GM19397 (cell line): ENCODE results near the gene ADCY7.

Experiments used
- ATAC-seq: cut with Tn5 transposase; IDR thresholded peaks from one replicate; pipeline ENCODE4 v1.9.1; 2021; ENCODE audit warnings: mild to moderate bottlenecking, moderate library complexity; ENCODE audit not compliant: unreplicated experiment

Gene ADCY7

DNA sequence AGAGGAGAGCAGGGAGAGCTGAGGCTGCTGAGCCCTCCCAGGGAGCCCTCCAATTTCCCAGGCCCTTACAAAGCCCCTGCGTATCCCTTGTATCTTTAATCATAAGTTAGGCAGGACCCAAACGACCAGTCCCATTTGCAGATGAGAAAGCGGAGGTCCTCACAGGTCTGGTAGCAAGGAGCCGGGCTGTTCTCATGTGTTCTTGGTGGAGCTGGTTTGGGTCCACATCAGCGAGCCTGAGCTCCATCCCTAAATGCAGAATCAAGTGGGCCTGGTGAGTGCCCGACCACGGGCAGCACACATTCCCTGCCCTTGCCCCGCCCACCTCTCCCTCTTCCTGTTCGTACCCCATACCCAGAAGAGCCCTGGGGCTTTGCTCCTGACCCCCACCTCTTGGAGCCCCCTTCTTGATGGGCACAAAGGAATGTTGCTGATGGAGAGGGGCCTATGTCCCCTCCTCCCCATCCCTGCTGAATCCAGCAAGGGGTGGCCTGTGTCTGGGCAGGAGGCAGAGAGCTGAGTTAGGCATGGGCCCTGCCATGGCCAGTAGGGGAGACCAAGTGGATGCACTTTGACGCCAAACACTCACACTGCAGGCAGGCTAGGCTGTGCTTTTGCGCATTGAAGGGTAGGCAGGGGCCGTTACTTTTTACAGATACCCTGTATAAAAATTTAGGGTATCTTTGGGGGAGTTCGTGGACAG, 18.3 kb upstream of the ADCY7 start:
- no peak for ATAC-seq

DNA sequence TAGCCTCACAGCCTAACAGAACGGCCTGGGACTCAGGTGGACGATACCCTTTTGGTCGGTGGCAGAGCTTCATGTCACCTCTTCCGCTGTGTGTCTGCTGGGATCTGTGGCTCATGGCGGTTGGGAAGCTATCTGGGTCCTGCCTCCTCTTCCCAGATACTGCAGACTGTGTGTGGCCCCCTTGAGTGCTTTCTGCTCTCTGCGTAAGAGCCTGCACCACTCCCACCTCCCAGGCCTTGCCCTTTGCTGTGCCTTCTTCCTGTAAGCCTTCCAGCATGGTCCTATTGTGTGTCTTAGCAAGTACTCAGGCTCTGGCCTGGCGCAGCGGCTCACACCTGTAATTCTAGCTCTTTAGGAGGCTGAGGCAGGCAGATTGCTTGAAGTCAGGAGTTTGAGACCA, 17.5 kb upstream of the ADCY7 start:
- no peak for ATAC-seq

DNA sequence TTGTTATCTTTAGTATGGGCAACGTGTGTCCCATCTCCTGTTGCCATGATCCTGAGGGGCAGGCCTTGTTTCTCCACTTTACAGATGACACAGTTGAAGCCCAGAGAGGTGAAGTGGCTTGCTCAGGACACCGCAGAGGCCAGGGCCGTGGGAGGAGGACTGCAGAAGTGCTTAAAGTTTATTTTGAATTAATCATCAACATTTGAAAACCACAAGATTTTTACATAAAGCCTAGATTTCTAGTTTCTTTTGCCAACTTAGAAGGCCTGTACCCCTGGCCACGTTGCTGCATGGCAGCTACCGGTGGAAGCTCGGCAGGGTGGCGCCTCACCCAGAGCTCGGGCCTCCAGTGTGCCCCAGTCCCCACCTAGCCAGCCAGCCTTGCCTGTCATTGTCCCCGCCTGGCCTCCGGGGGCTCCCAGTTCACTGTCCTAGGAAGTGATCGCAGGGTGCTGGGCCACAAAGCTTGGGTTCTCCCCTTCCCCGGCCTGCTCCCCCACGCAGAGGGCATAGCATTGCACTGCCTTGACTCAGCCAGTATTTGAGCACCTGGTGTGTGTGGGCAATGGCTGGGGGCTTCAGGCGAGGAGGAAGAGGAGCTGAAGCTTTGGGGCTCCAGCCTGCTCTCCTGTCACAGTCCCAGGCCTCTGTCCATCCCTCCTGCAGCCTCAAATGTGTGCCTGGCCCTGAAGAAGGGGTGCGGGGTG, 14.8 kb upstream of the ADCY7 start:
- no peak for ATAC-seq

DNA sequence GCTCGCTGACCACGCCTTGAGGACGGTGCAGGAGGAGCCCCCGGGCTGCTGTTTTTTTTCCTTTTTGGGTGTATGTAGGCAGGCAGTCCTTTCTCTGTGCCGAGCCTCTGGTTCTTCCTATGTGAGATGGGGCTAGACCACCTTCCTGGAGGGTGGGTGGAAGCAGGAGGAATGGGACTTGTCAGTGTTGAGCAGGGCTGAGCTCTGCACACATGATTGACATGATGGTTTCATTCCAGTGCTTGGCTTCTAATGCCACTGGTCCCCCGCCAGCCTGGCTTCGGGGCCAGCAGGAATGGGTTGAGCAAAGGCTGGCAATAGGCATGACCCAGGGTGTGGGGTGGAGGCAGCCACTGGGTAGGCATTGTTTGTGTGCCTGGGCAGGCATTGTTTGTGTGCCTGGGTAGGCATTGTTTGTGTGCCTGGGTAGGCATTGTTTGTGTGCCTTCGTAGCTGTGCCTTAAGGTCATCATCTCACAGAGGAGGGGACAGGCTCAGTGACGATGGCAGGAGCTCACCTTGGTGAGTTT, 14.2 kb upstream of the ADCY7 start:
- no peak for ATAC-seq

DNA sequence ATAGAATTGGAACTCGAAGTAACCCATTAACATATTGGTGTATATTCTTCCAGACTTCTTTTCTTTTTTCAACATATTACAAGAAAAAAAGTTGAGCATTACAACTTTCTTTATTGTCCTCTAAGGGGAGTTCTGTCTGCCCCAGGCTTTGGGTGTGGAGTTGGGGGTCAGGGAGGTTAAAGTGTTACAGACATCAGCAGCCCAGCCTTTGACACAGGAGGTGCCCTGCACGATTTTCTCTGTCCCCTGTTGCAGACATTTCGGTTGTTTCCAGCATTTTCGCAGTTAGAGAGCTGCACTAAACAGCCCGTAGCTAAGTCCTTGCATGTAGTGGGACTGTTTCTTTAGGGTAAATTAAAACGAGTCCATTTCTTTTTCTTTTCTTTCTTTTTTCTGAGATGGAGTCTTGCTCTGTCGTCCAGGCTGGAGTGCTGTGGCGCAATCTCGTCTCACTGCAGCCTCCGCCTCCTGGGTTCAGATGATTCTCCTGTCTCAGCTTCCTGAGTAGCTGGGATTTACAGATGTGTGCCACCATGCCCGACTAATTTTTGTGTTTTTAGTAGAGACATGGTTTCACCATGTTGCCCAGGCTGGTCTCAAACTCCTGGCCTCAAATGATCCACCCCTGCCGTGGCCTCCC, 13.4 kb upstream of the ADCY7 start:
- ATAC-seq = no peak

DNA sequence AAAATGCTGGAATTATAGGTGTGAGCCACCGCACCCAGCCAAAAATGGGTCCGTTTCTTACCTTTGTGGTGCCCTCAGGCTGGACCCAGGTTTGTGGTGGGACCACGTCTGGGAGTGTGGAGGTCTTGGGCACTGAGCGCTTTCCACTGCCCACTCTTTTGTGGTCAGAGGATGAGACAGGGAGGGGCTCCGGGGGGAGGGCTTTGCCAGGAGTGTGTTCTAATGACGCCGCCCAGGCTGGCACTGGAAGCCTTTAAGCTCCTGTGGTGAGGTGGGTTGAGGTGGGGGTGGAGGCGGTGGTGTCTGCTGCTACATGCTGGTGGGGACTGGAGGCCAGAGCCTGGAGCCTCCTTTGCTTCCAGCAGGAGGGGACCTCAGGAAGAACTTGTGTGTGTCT, 12.8 kb upstream of the ADCY7 start:
- no peak for ATAC-seq

DNA sequence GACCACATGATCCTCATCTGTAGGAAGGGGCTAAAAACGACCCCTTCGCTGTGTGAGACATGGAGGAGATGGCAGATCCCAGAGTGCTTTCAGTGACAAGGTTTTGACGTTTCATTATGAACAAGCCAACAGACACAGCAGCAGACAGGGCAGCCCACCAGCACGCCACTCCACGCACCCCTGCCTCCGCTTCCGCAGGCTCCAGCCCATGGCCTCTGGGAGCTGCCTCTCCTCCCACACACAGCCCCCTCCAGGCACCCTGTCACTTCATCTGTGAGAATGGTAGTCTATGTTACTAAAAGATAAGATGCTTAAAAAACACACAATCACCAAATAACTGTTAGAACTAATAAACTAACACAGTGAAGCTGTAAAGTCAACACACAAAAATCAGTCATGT, 12.3 kb upstream of the ADCY7 start:
- ATAC-seq = no peak

DNA sequence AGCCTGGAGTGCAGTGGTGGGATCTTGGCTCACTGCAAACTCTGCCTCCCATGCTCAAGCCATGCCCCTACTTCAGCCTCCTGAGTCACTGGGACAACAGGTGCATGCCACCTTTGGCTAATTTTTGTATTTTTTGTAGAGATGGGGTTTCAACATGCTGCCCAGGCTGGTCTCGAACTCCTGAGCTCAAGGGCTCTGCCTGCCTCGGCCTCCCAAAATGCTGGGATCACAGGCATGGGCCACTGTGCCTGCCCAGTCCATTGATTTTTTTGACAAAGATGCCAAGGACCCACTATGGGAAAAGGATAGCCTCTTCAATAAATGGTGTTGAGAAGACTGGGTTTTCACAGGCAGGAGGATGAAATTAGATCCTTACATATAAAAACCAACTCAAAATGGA, 10.8 kb upstream of the ADCY7 start:
- ATAC-seq = no peak

DNA sequence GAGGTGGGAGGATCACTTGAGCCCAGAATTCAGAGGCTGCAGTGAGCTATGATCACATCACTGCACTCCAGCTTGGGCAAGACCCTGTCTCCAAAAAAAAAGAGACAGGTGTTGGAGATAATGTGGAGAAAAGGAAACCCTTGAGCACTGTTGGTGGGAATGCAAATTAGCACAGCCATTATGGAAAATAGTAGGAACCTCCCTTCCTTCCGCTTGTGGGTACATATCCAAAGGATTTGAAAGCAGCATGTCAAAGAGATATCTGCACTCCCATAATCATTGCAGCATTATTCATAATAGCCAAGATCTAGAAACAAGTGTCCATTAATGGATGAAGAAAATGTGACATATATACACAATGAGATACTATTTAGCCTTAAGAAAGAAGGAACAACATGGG, 9.7 kb upstream of the ADCY7 start:
- ATAC-seq = no peak

DNA sequence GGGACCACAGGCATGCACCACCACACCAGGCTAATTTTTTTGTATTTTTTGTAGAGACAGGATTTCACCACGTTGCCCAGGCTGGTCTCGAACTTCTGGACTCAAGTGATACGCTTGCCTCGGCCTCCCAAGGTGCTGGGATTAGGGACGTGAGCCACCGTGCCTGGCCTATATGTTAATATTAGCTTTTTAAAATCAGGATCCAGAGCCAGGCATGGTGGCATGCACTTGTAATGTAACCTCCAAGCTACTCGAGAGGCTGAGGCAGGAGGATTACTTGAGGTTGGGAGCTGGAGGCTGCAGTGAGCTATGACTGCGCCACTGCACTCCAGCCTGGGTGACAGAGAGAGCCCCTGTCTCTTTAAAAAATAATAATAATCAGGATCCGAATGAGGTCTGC, 8.5 kb upstream of the ADCY7 start:
- ATAC-seq = no peak

DNA sequence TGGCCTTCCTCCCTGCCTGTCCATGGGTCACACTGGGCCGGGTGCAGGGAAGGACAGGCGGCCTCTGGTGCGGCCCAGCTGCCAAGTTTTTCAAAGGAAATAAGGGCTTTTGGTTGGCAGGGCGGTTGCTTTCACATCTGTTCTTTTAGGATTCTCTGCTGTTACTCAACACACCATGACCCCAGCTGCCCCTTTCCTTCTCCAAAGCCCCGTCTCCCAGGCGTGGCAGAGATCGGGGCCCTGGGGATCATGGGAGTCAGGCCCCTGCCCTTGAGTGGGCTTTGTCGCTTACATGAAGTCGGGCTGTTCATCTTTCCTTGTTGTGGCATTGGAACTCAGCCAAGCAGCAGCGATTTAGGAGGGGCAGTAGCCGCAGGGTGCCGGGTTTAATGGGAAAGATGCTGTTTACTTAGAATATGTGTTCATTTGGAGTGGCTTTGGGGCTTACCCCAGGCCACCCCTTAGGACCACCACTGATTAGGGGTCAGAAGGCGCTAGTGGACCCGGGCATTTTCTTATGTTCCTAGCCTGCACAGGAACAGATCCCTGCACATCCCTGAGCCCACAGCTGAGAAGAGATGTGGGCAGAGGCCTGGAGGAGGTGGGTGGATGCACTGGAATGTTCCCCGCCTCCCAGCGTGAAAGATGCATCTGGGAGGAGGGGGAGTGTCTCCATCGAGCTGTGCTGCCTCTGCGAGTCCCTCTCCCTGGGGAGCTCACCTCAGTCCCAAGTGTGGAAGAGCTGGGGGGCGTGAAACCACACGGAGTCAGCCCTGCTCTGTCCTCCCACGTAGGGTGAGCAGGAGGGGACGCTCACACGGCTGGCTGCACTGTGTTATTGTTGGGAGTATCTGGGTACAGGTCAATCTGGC, 6.8 kb upstream of the ADCY7 start:
- ATAC-seq = no peak

DNA sequence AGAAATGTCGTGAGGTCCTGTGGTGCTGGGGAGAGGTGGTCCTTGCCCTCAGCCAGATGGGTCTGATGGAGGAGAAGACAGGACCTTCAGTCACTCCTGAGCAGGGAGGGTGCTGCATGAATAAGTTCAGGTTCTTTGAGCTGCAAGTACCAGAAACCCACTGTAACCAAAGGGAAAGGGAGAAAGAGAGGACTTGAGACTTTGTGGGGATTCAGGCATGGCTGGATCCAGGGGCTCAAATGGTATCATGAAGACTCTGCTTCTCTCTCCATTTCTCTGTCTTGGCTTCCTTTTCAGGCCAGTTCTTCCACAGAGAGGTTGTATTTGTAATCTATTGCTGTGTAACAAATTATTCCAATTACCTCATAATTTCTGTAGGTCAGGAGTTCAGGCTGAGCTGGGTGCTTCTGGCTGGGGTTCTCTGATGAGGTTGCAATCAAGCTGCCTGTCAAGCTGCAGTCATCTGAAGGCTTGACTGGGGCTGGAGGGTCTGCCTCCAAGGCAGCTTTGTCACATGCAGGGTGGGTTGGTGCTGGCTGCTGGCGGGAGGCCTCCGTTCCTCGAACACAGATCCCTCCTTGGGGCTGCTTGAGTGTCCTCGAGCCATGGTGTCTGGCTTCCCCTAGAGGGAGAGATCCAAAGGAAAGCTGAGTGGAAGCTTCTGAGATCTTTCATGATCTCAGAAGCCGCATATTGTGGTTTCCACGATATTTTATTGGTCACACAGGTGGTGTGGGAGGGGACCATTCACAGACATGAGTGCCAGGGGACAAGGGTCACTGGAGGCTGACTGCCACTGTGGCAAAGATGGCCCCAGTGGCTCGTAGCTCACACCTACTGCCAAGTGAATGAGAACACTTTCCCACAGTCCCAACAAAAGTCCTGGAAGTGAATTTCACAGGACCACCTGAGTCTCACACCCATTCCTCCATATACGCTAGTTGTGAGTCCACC, 5.9 kb upstream of the ADCY7 start:
- no peak for ATAC-seq

DNA sequence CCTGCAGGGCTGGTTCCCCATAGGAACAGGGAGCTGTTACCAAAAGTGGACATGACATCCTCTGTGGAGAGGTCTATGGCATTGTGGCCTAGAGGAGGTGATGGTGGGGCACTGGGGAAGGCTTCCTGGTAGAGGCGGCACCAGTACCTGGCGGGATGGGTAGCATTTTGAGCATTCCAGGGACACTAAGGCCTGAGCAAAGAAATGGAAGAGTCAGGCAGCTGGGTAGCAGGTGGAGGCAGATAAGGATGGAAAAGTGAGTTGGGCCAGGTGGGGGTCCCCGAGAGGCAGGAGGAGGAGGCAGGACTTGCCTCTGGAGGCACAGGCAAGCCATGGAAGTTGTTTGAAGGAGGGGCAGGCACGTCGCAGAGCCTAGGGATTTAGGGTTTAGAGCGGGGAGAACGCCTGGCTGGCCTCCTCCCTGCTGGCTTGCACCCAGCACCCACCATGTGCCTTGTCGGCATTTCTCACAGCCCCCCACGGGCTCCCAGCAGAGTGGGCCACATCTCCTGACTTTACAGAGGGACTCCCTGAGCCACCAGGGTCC, 5.1 kb upstream of the ADCY7 start:
- no peak for ATAC-seq

DNA sequence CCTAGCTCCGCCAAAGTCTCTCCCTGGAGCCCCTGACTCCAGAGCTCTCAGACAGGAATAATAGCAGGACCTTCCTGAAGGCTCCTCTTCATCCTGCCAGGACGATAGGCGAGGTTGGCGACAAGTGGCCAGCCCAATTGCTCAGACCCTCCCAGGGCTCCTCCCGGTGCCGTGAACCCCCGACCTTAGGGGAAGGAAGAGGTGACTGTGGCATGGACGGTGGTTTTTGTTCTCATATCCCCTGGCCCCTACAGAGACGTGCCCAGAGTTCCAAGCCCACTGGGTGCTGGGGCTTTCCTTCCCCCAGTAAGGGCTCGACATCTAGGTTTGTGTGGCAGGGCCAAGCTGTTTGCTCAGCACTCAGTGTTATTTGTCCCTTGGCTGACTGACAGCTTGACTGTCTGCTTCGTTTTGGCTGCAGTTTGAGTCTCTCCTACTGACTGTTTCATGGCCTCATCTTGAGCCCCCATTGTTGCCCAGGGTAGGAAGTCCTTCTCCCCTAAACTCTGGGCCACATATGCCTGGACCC, 4.6 kb upstream of the ADCY7 start:
- no peak for ATAC-seq

DNA sequence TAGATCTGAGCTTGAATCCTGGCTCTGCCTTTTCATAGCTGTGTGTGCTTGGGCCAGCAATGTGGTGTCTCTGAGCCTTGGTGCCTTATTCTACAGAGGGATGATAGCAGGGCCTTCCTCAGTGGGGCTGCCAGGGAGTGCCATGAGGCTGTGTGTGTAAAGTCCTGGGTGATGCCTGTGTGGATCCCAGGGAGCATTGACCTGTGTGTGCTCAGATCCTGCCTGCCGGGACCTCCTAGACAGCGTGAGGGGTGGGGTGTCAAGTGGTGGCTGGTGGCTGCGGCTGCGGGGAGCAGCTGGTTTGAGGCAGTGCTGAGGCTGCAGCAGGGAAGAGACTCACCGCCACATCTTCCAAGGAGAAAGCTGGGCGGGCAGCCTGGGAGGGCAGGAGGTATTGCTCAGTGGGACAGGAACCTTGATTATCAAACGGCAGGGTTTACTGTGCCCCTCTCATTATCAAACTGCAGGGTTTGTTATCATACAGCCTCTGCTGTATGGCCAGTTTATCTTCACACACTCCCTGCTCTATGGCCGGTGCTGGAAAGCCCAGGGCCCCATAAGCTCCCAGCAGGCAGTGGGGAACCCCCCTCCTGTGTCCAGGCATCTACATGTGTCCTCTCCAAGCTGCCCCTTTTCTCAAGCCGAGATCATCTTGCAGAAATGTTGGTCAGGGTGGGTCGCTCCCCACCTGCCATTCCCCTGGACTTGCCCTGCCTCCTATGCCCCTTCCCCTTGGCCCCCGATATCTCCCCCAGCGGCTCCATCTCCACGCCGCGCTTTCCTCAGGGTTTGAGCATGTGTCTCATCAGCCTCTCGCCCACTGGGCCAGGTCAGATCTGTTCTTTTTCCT, 3.1 kb upstream of the ADCY7 start:
- ATAC-seq = no peak

DNA sequence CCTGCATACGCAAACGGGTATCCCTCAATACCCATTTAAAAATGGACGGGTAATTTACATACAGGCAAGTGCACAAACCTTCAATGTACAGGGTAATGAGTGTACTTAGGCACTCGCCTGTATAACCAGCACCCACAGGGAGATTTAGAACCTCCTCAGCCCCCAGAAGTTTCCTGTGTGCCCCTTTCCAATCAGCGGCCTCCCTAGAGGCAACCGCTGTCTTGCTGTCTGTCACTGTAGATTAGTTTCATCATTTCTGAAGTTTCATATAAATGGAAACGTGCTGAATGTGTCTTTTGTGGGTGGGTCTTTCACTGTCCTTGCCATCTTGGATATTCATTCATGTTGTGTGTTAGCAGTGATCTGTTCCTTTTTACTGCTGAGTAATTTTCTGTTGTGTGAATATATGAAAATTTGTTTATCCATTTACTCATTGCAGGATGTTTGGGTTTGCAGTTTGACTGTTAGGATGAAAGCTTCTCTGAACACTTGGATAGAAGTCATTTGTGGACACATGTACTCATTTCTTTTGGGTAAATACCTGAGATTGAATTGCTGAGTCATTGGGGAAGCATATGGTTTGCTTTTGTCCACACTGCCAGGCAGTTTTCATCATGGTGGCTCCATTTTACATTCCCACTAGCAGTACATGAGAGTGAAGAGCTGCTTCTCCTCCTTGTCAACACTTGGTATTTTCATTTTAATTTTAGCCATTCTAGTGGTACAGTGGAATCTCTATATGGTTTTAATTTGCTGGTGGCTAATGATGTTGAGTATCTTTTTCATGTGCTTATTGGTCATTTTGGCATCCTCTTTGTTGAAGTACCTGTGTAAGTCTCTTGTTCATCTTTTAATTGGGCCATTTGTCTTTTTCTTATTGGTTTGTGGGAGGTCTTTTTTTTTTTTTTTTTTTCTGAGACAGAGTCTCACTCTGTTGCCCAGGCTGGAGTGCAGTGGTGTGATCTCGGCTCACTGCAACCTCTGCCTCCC, 2.1 kb upstream of the ADCY7 start:
- no peak for ATAC-seq

DNA sequence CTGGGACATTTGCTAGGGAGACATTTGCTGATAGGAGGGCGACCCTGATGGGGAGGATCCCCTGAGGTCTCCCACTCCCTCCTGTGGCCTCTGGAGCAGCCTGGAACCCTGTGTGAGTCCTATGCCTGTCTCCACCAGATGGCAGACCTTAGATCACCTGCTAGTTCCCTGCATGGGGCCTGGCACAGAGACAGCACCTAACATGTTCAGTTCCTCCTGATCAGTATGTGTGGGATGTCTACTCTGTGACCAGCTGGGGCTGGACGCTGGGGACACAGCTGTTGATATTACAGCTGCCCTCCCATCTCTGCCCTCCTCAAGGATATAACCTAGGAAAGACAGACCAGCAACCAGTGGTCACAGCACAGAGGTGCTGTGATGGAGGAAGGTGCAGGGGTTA, 1.1 kb upstream of the ADCY7 start:
- ATAC-seq = no peak
